GM19463 (cell line): ENCODE measurements around the gene UACA.

ENCODE experiments used
- ATAC-seq: cut with Tn5 transposase; IDR thresholded peaks from one replicate; pipeline ENCODE4 v1.9.1; 2021; ENCODE audit warnings: mild to moderate bottlenecking, moderate library complexity; ENCODE audit not compliant: unreplicated experiment

UACA gene

DNA sequence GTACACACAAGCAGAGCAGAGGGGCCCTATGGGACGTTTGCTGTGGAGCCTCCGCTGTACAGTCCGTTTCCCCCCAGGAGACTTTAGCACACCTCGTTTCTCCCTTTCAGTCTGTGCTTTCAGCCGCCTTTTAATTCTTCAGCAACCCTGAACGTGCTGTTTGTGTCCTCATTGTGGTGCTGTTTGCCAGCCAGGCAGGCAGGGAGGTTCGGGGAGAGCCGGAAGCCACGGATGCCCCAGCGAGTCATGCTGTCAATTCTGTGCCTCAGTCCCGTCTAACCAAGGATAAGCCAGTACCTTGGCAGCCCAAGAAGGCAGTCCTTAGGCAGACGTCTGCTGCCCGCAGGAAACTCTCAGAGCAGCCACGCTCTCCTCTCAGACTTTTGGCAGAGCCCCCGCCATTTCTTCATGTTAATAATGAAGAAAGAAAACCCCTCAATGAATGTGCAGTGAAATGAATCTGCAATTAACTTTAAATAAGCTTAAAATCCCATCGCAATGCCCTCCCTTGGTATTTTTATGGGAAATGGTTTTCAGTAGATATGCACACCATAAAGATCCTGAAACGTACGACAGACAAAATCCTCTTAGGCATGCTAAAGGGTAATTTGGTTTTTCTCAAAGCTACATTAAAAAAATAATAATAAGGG lies 158.6 kb downstream of the UACA start:
- no peak for ATAC-seq
